ENCODE results near the gene SBK3. TPM values are rescaled to one million over a fixed set of nuclear protein-coding genes. Genes with fewer than 3 reads are reported as not detected.
"Not testable (repeated sequence)": the region's sequence is repeated elsewhere in the genome, so short reads cannot be mapped to it uniquely, and the experiment has no call there.

SBK3 gene
- total RNA-seq, 1 donor from 2014 or later: not detected

GRCh38 chr19:55502197-55502952 lies 43.0 kb downstream of the SBK3 start:
- Histone ChIP-seq H3K4me3 (no peak overlapping the region), H3K4me1 (peaks cover 10% of the 10 kb centered on the region), H3K27me3 (no peaks in the 10 kb centered on the region), H3K27ac (no peak overlapping the region), H3K9me3 (no peaks in the 10 kb centered on the region), H3K36me3 (peaks cover 0 to 9% of the 10 kb centered on the region in 2 donors)
- TF ChIP-seq POLR2A (IDR thresholded peaks at IDR 0.05): no peak
- TF ChIP-seq POLR2AphosphoS5 (IDR thresholded peaks at IDR 0.05; ENCODE audit: insufficient read depth in 1 of 2, low read depth in 1 of 2): no peak
- TF ChIP-seq CTCF (IDR thresholded peaks at IDR 0.05): no peak
- DNase-seq (ENCODE audit: extremely low spot score in 2 of 2): no peak
- intact Hi-C loops (cut with DNase I): loop anchor here (5.0 to 10.0 kb wide), 3 partner anchors 35 to 358 kb away; partner anchors contain the start of gene TNNT1

GRCh38 chr19:55500368-55500952 lies 44.9 kb downstream of the SBK3 start:
- no peak for DNase-seq (ENCODE audit: extremely low spot score in 2 of 2)
- peaks cover 0 to 9% of the 10 kb centered on the region in 2 donors for H3K36me3 ChIP-seq
- H3K4me1 ChIP-seq: peaks cover 10% of the 10 kb centered on the region
- no peak overlapping the region for H3K4me3 ChIP-seq
- no peaks in the 10 kb centered on the region for H3K9me3 ChIP-seq
- H3K27ac ChIP-seq: no peak overlapping the region
- intact Hi-C loops (cut with DNase I): loop anchor here (5.0 to 10.0 kb wide), 3 partner anchors 33 to 356 kb away; partner anchors contain the start of gene TNNT1
- no peak for TF ChIP-seq POLR2AphosphoS5 (IDR thresholded peaks at IDR 0.05; ENCODE audit: insufficient read depth in 1 of 2, low read depth in 1 of 2)
- TF ChIP-seq POLR2A (IDR thresholded peaks at IDR 0.05): no peak
- TF ChIP-seq CTCF (IDR thresholded peaks at IDR 0.05): no peak
- no peaks in the 10 kb centered on the region for H3K27me3 ChIP-seq

GRCh38 chr19:55498246-55498840 lies 47.0 kb downstream of the SBK3 start:
- Histone ChIP-seq H3K27me3 (no peaks in the 10 kb centered on the region), H3K4me1 (peaks cover 12% of the 10 kb centered on the region), H3K4me3 (no peak overlapping the region), H3K9me3 (no peaks in the 10 kb centered on the region), H3K27ac (no peak overlapping the region), H3K36me3 (peaks cover 0 to 9% of the 10 kb centered on the region in 2 donors)
- intact Hi-C loops (cut with DNase I): no loop called here
- TF ChIP-seq POLR2A (IDR thresholded peaks at IDR 0.05): no peak
- no peak for TF ChIP-seq CTCF (IDR thresholded peaks at IDR 0.05)
- no peak for TF ChIP-seq POLR2AphosphoS5 (IDR thresholded peaks at IDR 0.05; ENCODE audit: insufficient read depth in 1 of 2, low read depth in 1 of 2)
- DNase-seq (ENCODE audit: extremely low spot score in 2 of 2): no peak

GRCh38 chr19:55497763-55498162 lies 47.6 kb downstream of the SBK3 start:
- Histone ChIP-seq H3K27ac (no peak overlapping the region), H3K9me3 (no peaks in the 10 kb centered on the region), H3K4me3 (no peak overlapping the region), H3K27me3 (no peaks in the 10 kb centered on the region), H3K36me3 (peaks cover 0 to 9% of the 10 kb centered on the region in 2 donors), H3K4me1 (peaks cover 15% of the 10 kb centered on the region)
- intact Hi-C loops (cut with DNase I): no loop called here
- no peak for TF ChIP-seq CTCF (IDR thresholded peaks at IDR 0.05)
- no peak for TF ChIP-seq POLR2A (IDR thresholded peaks at IDR 0.05)
- no peak for TF ChIP-seq POLR2AphosphoS5 (IDR thresholded peaks at IDR 0.05; ENCODE audit: insufficient read depth in 1 of 2, low read depth in 1 of 2)
- no peak for DNase-seq (ENCODE audit: extremely low spot score in 2 of 2)

GRCh38 chr19:55496820-55497219 lies 48.5 kb downstream of the SBK3 start:
- H3K4me1 ChIP-seq: peaks cover 25% of the 10 kb centered on the region
- intact Hi-C loops (cut with DNase I); H3K27ac ChIP-seq; H3K27me3 ChIP-seq; H3K9me3 ChIP-seq; DNase-seq (ENCODE audit: extremely low spot score in 2 of 2); H3K36me3 ChIP-seq; H3K4me3 ChIP-seq: not testable (repeated sequence)
